ENCODE data around the gene GOLGA8M.
"Not testable (repeated sequence)": the region's sequence is repeated elsewhere in the genome, so short reads cannot be mapped to it uniquely, and the experiment has no call there.

GRCh38 chr15:28712270-28712669, at the start of gene GOLGA8M:
- not testable (repeated sequence) for TF ChIP-seq ZNF561 (tag by site-specific recombination; IDR thresholded peaks at IDR 0.05; ENCODE audit: borderline replicate concordance); CTCF (tag by site-specific recombination; IDR thresholded peaks at IDR 0.05); REST (tag by site-specific recombination; IDR thresholded peaks at IDR 0.05); ZNF350 (tag by site-specific recombination; IDR thresholded peaks at IDR 0.05); ZNF174 (tag by site-specific recombination; IDR thresholded peaks at IDR 0.05); ZNF792 (tag by site-specific recombination; IDR thresholded peaks at IDR 0.05)
